Ovary (tissue), 9 donors: ENCODE data around the gene SNRPA1. TPM values are rescaled to one million over a fixed set of nuclear protein-coding genes. Genes with fewer than 3 reads are reported as not detected.

Experiments
- DNase-seq, 5 donors: peaks; one replicate each; pipeline ENCODE4 v3.0.0-alpha.2; 2019 to 2020
- H3K27ac ChIP-seq, 2 donors: fragments of 200-600 bp; one replicate each; pipeline versions ENCODE4 v1.5.1 to v1.8.0; 2019 to 2022
- H3K27me3 ChIP-seq: fragments of 200-600 bp; one replicate; pipeline ENCODE4 v1.8.0; 2022
- H3K36me3 ChIP-seq: fragments of 200-600 bp; sonication (generic); one replicate; pipeline ENCODE4 v1.5.1; 2019
- H3K4me1 ChIP-seq: one replicate; pipeline ENCODE4 v1.8.1; 2013; ENCODE audit warnings: mild to moderate bottlenecking, moderate library complexity; ENCODE audit not compliant: insufficient read depth
- H3K4me3 ChIP-seq: fragments of 200-600 bp; sonication (generic); one replicate; pipeline ENCODE4 v1.5.1; 2017
- H3K9me3 ChIP-seq, 2 donors: fragments of 200-600 bp in 1 of 2; sonication (generic) in 1 of 2; one replicate each; pipeline versions ENCODE4 v1.5.1 to v1.8.1; 2013 to 2019; ENCODE audit warnings: mild to moderate bottlenecking in 1 of 2, moderate library complexity in 1 of 2
- CTCF ChIP-seq, 3 donors: fragments of 450-650 bp in 2 of 3; fragments of 200-600 bp in 1 of 3; IDR thresholded peaks; one replicate each; pipeline versions ENCODE4 v1.5.1 to v1.8.0; 2016 to 2022; ENCODE audit warnings: antibody characterized with exemption in 3 of 3, mild to moderate bottlenecking in 1 of 3
- EP300 ChIP-seq: sonication (generic); formaldehyde crosslinking; IDR thresholded peaks from one replicate; pipeline ENCODE4 v1.6.1; 2017; ENCODE audit warnings: antibody characterized with exemption
- POLR2A ChIP-seq: fragments of 450-650 bp; IDR thresholded peaks from one replicate; pipeline ENCODE4 v1.6.1; 2017; ENCODE audit warnings: antibody characterized with exemption, mild to moderate bottlenecking, moderate library complexity
- WGBS, 3 donors: extraction: QIAGEN DNeasy Blood & Tissue Kit in 1 of 3; methylation state at CpG; one replicate each; pipeline versions ENCODE4 v1.1.5 to v1.1.7; 2013 to 2017; 5-methylcytosine and 5-hydroxymethylcytosine counted together
- intact Hi-C, 4 donors: fragments of 100-400 bp; cut with DNase I; formaldehyde crosslinking; loops; one replicate each; pipeline versions ENCODE4 v1.11.0 to v1.15.1; 2022 to 2023
- polyA plus RNA-seq, 2 donors: library from polyadenylated mRNA; stranded (reverse); fragments of 200-250 nt in 1 of 2; fragments of 350-450 nt in 1 of 2; fragmentation: Illumina TruSeq in 1 of 2; extraction: RNeasy Lipid Tissue Mini Kit (QIAGEN cat#74804) in 1 of 2; gene quantifications; one replicate each; pipeline ENCODE4 v1.2.3, GENCODE V29; 2013 to 2014
- total RNA-seq, 7 donors: library from RNA; depleted of rRNA in 2 of 7; stranded (reverse); fragments of >200 nt in 2 of 7; fragmentation: NEBNext Ultra II Directional in 3 of 7; extraction: Animal tissue kit (Norgen Biotek cat#: 25700) in 3 of 7; gene quantifications; one replicate each; pipeline versions ENCODE4 v1.1.0 to v1.2.4, GENCODE V29; 2016 to 2023
- donor health status: DM: no; HTN: no; CAD: no; lungs with moderate emphysema.
- donor health status: DM: no; HTN: no; CAD: no.
- donor health status: Bipolar disorder and iron deficiency.
- donor health status: DM: yes; HTN: yes; CAD: no.
- donor health status: DM: no; HTN: no; CAD: no.
- donor health status: DM: yes; HTN: yes; CAD: no.

The SNRPA1 gene
- total and polyA plus RNA-seq, 9 donors = 18.6 to 55.1 (median 39.8) TPM

DNA sequence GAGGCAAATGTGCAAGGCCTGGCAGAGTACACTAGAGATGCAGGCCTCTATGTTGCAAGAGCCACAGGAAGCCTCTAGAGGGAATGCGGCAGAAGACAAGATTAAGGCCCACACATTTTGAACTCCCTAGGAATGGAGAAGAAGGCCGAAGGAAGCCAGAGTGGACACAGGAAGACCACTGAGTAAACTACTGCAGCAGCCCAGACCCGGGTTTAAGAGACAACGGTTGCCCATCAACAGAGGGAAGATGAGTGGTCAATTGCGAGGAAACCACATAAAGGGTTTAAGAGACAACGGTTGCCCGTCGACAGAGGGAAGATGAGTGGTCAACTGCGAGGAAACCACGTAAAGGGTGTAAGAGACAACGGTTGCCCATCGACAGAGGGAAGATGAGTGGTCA, 57.8 kb downstream of the SNRPA1 start:
- intact Hi-C loops = no loop called here
- TF ChIP-seq POLR2A = no peak
- no peak for TF ChIP-seq CTCF (IDR thresholded peaks at IDR 0.05)
- TF ChIP-seq EP300 = no peak
- Histone ChIP-seq H3K4me1 (peaks cover 25% of the 10 kb centered on the region), H3K4me3 (no peak overlapping the region), H3K27me3 (no peaks in the 10 kb centered on the region), H3K36me3 (no peaks in the 10 kb centered on the region), H3K9me3 (no peaks in the 10 kb centered on the region), H3K27ac (no peak overlapping the region)
- no peak for DNase-seq
- WGBS, 3 donors = 86 to 94% (median 91%) methylated on average over 12 of the region's 12 CpGs

DNA sequence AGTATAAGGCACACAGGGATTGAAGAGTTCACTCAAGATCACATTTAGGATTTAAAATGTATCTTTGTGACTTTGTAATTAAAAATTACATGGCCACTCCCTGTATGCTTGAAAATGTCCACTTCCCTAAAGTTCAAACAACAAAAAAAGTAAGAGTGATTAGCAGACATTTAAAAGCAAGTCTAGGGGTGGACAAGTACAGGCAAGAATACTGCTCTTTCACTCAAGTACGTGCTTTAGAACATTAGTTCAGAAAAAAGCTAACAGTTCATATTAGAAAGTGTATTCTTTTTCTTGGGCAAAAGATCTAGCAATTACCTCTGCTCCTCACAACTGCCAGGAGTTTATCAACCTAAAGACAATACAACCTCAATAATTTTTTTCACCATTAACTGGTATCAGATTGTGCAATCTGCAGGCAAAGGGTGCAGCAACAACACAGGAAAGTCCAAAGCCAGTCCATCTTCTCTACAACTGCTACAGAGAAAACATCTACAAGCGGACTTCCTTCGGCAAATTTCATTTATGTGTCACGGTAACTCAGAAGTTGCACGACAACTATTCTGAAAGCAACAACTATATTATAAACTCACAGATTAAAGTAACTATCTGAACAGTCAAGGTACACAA, 61.3 kb downstream of the SNRPA1 start:
- TF ChIP-seq POLR2A = no peak
- no peak for TF ChIP-seq CTCF (IDR thresholded peaks at IDR 0.05)
- no peak for TF ChIP-seq EP300
- Histone ChIP-seq H3K4me3 (no peak overlapping the region), H3K27me3 (no peaks in the 10 kb centered on the region), H3K27ac (no peak overlapping the region), H3K4me1 (peaks cover 16% of the 10 kb centered on the region), H3K9me3 (no peaks in the 10 kb centered on the region), H3K36me3 (no peaks in the 10 kb centered on the region)
- WGBS, 3 donors = 34 to 70% (median 44%) methylated on average over 5 of the region's 5 CpGs
- intact Hi-C loops = no loop called here
- DNase-seq = no peak

GRCh38 chr15:101232677-101233076, 62.4 kb downstream of the SNRPA1 start:
- intact Hi-C loops = no loop called here
- Histone ChIP-seq H3K36me3 (no peaks in the 10 kb centered on the region), H3K4me1 (peaks cover 14% of the 10 kb centered on the region), H3K27me3 (no peaks in the 10 kb centered on the region), H3K4me3 (no peak overlapping the region), H3K27ac (no peak overlapping the region), H3K9me3 (no peaks in the 10 kb centered on the region)
- WGBS, 3 donors = 36 to 48% (median 48%) methylated on average over 5 of the region's 5 CpGs
- TF ChIP-seq CTCF (IDR thresholded peaks at IDR 0.05) = no peak
- TF ChIP-seq POLR2A = no peak
- no peak for TF ChIP-seq EP300
- DNase-seq = no peak

Other genes with a start within 250 kb of the SNRPA1 start
- 10 to 100 TPM; 23.0 to 69.9 (median 33.1) TPM for gene CHSY1, start 43.2 kb downstream of the SNRPA1 start, total RNA-seq
- gene CHSY1, start 43.2 kb downstream of the SNRPA1 start, polyA plus RNA-seq = 10 to 100 TPM; 24.4 to 33.0 TPM
- 10 to 100 TPM; 36.9 to 61.7 (median 42.7) TPM for gene SELENOS, start 17.8 kb downstream of the SNRPA1 start, total RNA-seq
- gene SELENOS, start 17.8 kb downstream of the SNRPA1 start, polyA plus RNA-seq = 10 to 100 TPM; 56.4 to 83.2 TPM
- gene PCSK6, start 194.5 kb upstream of the SNRPA1 start, total RNA-seq = 10 to 100 TPM in 4 of 7 donors, 1 to 10 TPM in 3; 3.9 to 25.4 (median 13.0) TPM
- gene PCSK6, start 194.5 kb upstream of the SNRPA1 start, polyA plus RNA-seq = 10 to 100 TPM in 1 of 2 donors, 1 to 10 TPM in 1; 3.8 to 26.0 TPM